GM18861 (cell line): ENCODE measurements around the gene RASAL3.

Experiments
- ATAC-seq: cut with Tn5 transposase; IDR thresholded peaks from one replicate; pipeline ENCODE4 v1.9.1; 2021; ENCODE audit not compliant: unreplicated experiment

RASAL3 gene

GRCh38 chr19:15436012-15436825, 28.1 kb downstream of the RASAL3 start:
- no peak for ATAC-seq

DNA sequence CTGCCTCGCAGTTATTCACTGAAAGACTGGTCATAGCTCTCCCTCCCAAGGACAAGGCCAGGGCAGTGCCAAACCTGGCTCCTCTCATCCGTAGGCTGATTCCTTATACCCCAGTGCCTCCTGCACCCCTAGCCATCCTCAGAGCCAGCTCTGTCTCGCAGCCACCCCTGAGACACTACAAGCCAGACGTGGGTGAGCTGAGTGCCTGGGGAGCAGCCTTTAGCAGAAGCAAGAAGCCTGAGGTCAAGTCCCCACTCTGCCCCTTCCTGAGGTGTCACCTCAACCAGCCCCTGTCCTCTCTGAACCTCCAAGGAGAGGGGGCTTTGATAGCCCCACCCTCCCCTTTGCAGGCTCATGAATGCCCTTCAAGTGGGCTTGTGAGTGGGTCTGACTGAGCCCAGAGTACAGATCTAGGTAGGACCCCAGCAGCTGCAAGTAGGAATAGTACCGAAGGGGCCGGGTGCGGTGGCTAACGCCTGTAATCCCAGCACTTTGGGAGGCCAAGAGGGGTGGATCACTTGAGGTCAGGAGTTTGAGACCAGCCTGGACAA, 30.8 kb downstream of the RASAL3 start:
- no peak for ATAC-seq

DNA sequence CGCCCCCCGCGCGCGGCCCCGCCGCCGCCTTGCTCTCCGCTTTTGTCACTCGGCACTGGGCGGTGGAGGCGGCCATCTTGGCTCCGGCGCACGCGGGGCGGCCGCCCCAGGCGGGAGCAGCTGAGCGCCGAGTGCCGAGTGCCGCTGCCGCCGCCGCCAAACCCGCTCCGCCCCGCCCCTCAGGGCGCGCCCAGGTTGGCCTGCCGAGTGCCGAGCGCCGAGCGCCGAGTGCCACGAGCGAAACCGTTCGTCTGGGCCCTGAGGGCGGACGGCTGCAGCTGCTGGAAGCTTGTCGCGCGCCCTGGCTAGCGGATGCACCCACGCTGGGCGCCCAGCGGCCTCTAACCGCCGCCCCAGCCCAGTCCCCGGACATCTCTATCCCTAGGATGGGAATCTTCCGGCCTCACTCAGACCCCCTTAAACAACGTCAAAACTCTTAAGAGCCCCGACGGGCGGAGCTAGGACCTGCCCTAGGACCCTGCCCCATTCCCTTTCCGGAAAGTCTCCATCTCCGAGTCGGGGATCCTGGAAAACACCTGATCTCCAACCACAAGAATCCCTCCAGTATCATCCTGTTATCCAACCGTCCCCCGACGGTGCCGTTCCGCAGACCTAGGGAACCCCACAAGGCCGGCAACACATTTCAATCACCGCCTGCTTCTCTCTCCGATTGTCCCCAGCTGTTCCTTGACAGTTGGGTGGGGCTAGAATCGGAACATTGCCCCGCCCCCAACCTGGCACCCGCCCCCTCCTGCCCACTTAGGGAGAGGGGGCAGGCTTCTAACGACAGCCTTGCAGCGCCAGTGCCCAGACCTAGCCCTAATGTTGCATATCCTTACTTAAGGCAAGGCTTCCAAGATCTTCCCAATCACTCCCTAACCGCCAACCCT, 31.5 kb downstream of the RASAL3 start:
- peak; percentile 53 for ATAC-seq

DNA sequence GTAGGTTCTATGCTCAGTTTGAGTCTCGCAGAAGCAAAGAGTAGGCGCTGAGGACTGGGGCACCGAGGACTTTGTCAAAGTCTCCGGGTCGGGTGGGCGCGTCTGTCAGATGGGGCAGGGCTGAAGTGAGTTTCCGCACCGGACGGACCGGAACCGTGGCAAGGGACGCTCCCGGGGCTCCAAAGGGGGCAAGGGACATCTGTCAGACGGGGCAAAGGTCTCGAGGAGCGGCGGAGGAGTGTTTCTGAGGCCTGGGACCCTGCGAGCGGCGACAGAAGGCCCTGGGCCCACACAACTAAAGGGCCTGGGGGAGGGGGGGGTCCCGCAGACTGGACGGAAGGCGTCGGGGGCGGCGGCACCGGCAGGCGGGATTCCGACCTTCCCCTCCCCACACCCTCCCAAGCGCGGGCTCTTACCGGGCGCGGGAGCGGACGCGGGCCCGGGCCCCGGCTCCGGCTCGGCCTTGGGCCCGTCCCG, 32.3 kb downstream of the RASAL3 start:
- no peak for ATAC-seq

GRCh38 chr19:15431396-15432017, 32.8 kb downstream of the RASAL3 start:
- ATAC-seq: no peak

DNA sequence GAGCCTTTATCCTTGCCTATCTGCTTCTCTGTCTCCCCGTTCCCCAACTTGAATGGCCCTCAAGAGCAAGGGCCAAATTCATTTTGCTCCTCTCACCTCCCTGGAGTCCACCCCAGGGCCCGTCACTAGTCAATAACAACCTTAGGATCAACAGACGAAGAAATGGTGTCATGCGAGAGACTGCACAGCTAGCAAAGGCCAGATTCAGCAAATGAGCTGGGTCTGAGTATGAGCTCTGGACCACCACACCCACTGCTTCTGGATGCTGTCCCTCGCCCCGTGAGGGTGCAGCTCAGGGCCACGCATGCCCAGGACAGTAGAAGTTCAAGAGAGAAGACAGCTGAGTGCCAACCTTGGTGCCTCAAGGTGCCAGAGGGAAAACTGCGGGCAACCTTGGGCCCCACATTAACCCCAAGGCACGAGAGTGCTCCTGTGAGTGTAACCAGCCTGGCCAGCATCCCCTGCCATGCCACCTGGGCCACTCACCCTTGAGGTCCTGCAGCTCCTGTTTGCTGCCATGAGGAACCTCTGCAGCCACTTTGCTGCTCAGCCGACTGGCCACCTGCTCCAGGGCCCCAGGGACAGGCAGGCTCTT, 33.7 kb downstream of the RASAL3 start:
- ATAC-seq: no peak

- ATAC-seq: no peak
These were observed 34.4 kb downstream of the RASAL3 start for GRCh38 chr19:15429825-15430467.

DNA sequence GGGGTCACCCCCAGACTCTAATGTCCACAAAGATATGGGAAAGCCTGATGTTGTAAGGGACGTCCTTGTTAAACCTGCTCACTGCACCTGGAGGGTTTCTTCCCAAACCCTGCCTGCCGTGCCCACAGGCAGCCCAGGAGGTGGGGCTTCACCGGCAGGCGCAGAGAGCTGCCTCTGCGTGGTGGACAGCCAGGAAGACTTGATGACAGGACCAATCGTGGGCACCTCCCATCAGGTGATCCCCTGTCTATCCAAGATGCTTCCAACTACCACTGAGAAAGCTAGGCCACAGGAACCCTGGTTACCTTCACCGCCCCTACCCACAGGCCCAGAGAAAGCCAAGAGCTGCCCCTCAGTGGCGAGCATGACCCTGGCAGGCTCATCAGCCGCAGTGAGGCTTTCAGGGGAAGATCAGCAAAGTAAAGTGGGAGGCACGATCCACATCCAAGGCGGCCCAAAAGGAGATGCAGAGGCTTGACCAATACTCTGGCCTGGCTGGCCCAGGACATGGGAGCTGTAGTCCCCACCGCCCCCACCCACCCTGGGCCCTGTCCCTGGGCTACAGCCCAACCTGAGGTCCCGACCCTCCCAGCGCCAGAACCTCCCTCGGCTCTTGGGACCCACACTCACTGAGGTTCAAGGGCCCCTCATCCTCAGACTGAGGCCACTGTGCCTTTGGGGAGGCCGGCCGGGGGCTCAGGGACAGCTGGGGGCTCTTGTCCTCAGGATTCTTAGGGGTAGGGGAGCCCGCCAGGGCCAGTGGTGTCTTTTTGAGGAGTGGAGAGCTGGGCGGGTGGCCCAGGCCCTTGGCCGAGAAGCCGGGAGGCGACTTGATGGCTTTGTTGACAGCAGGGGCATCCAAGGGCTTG, 35.2 kb downstream of the RASAL3 start:
- ATAC-seq: no peak

GRCh38 chr19:15427991-15428471, 36.3 kb downstream of the RASAL3 start:
- no peak for ATAC-seq

- ATAC-seq: no peak
These were observed 37.0 kb downstream of the RASAL3 start for GRCh38 chr19:15427350-15427700.

GRCh38 chr19:15426485-15427349, 37.6 kb downstream of the RASAL3 start:
- ATAC-seq: no peak

DNA sequence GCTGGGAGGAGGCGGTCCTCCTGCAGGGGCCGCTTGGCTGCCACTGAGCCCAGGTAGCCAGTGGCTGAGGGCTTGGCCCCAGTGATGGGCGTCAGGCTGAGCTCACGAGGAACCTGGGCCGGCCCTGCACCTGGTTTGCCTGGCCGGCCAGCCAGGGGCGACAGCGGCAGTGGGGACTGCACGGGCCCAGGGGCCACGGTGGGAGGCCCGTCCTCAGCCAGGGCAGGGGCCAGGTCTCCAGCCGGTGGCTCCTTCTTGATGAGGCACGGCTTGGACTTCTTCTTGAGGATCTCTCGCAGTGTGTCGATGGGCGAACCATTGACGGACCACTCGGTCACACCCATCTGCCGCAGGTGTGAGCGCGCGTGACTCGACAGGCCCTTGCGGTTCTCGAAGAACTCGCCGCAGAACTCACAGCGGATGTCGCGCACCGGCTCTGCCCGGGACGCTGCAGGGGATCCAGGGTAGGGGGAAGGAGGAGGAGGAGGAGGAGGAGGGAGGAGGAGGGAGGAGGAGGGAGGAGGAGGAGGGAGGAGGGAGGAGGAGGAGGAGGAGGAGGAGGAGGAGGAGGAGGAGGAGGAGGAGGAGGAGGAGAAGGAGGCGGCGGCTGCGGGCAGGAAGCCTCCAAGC, 38.9 kb downstream of the RASAL3 start:
- ATAC-seq: no peak

- ATAC-seq: no peak
These were observed 39.6 kb downstream of the RASAL3 start for GRCh38 chr19:15424692-15425272.

GRCh38 chr19:15424121-15424520, 40.2 kb downstream of the RASAL3 start:
- no peak for ATAC-seq

DNA sequence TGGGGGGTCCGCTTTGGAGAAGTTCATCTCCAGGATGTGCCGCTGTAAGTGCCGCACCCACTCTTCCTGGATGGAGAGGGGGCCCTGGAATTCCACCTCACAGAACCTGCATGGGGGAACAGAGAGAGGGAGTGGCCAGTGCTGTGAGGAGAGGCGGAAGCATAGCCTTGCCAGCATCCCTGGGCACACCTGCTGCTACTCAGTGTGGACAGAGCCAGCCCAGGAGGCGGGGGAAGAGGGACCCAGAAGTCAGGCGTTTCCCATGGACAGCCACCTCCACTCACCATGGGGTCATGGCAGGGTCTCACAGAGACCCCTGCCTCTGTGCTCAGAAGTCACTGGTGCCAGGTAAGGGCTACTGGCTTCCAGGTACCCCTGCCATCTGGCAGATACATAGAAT, 41.2 kb downstream of the RASAL3 start:
- ATAC-seq: no peak

GRCh38 chr19:15422296-15423075, 41.9 kb downstream of the RASAL3 start:
- ATAC-seq: no peak
